ENCODE data around the gene POLR1D. TPM values are rescaled to one million over a fixed set of nuclear protein-coding genes. Genes with fewer than 3 reads are reported as not detected.
A peak's percentile ranks its signal among the peaks of the same experiment; 100 is the strongest.

Gene POLR1D
- total RNA-seq, 1 experiment from 2014 or later, result 75.6 TPM

GRCh38 chr13:27573265-27573664 lies 48.4 kb upstream of the POLR1D start:
- Histone ChIP-seq H3K27ac (ENCODE audit: low read length) (no peak overlapping the region), H3K9me3 (ENCODE audit: control insufficient read depth, insufficient read depth, low read depth, low read length) (no peaks in the 10 kb centered on the region), H3K27me3 (ENCODE audit: control insufficient read depth, insufficient read depth, low read length) (no peaks in the 10 kb centered on the region), H3K36me3 (ENCODE audit: control insufficient read depth, insufficient read depth, low read length) (no peaks in the 10 kb centered on the region), H3K4me1 (ENCODE audit: control insufficient read depth, insufficient read depth, low read length) (peaks cover under 1% of the 10 kb centered on the region), H3K4me3 (ENCODE audit: low read depth in 2 of 2, low read length in 2 of 2) (no peak overlapping the region)
- no peak for TF ChIP-seq POLR2AphosphoS5 (IDR thresholded peaks at IDR 0.05; ENCODE audit: low read depth, low read length)
- no peak for ATAC-seq
- BruUV-seq (replicated peaks), result no TSS peak
- POLR2A ChIA-PET, result no interaction called here
- DNase-seq (ENCODE audit: low read depth, low spot score), result no peak
- intact Hi-C loops (cut with micrococcal nuclease; ENCODE audit: unreplicated experiment), result no loop called here
- in situ Hi-C loops (cut with HindIII; ENCODE audit: low pct_unique_long_range_greater_than_20kb, low sequenced_read_pairs), result no loop called here
- CTCF ChIA-PET, result no interaction called here

DNA sequence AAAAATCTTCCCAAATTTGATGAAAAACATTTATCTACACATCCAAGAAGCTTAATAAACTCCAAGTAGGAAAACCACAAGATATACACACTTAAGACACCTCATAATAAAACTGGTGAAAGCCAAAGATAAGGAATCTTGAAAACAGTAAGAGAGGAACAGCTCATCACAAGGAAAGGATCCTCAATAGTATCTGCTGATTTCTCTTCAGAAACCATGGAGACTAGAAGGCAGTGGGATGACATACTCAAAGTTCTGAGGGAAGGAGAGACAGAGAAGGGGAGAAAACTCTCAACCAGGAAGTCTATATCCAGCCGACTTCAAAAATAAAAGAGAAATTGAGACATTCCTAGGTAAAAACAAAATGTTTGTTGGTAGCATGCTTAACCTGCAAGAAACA lies 47.0 kb upstream of the POLR1D start:
- Histone ChIP-seq H3K27me3 (ENCODE audit: control insufficient read depth, insufficient read depth, low read length) (no peaks in the 10 kb centered on the region), H3K4me3 (ENCODE audit: low read depth in 2 of 2, low read length in 2 of 2) (no peak overlapping the region), H3K9me3 (ENCODE audit: control insufficient read depth, insufficient read depth, low read depth, low read length) (no peaks in the 10 kb centered on the region), H3K4me1 (ENCODE audit: control insufficient read depth, insufficient read depth, low read length) (peaks cover 15% of the 10 kb centered on the region), H3K36me3 (ENCODE audit: control insufficient read depth, insufficient read depth, low read length) (no peaks in the 10 kb centered on the region), H3K27ac (ENCODE audit: low read length) (no peak overlapping the region)
- no TSS peak for BruUV-seq (replicated peaks)
- intact Hi-C loops (cut with micrococcal nuclease; ENCODE audit: unreplicated experiment), result no loop called here
- ChIA-PET CTCF (no interaction called here), POLR2A (no interaction called here)
- in situ Hi-C loops (cut with HindIII; ENCODE audit: low pct_unique_long_range_greater_than_20kb, low sequenced_read_pairs), result no loop called here
- TF ChIP-seq SIN3A (IDR thresholded peaks at IDR 0.05; ENCODE audit: borderline replicate concordance, insufficient read depth, low read depth, low read length), result no peak
- TF ChIP-seq, protein P1, sequence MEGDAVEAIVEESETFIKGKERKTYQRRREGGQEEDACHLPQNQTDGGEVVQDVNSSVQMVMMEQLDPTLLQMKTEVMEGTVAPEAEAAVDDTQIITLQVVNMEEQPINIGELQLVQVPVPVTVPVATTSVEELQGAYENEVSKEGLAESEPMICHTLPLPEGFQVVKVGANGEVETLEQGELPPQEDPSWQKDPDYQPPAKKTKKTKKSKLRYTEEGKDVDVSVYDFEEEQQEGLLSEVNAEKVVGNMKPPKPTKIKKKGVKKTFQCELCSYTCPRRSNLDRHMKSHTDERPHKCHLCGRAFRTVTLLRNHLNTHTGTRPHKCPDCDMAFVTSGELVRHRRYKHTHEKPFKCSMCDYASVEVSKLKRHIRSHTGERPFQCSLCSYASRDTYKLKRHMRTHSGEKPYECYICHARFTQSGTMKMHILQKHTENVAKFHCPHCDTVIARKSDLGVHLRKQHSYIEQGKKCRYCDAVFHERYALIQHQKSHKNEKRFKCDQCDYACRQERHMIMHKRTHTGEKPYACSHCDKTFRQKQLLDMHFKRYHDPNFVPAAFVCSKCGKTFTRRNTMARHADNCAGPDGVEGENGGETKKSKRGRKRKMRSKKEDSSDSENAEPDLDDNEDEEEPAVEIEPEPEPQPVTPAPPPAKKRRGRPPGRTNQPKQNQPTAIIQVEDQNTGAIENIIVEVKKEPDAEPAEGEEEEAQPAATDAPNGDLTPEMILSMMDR (IDR thresholded peaks at IDR 0.05), result no peak
- TF ChIP-seq POLR2AphosphoS5 (IDR thresholded peaks at IDR 0.05; ENCODE audit: low read depth, low read length), result no peak
- no peak for TF ChIP-seq TCF7L2 (IDR thresholded peaks at IDR 0.05; ENCODE audit: low read depth, low read length)
- TF ChIP-seq, protein P2, sequence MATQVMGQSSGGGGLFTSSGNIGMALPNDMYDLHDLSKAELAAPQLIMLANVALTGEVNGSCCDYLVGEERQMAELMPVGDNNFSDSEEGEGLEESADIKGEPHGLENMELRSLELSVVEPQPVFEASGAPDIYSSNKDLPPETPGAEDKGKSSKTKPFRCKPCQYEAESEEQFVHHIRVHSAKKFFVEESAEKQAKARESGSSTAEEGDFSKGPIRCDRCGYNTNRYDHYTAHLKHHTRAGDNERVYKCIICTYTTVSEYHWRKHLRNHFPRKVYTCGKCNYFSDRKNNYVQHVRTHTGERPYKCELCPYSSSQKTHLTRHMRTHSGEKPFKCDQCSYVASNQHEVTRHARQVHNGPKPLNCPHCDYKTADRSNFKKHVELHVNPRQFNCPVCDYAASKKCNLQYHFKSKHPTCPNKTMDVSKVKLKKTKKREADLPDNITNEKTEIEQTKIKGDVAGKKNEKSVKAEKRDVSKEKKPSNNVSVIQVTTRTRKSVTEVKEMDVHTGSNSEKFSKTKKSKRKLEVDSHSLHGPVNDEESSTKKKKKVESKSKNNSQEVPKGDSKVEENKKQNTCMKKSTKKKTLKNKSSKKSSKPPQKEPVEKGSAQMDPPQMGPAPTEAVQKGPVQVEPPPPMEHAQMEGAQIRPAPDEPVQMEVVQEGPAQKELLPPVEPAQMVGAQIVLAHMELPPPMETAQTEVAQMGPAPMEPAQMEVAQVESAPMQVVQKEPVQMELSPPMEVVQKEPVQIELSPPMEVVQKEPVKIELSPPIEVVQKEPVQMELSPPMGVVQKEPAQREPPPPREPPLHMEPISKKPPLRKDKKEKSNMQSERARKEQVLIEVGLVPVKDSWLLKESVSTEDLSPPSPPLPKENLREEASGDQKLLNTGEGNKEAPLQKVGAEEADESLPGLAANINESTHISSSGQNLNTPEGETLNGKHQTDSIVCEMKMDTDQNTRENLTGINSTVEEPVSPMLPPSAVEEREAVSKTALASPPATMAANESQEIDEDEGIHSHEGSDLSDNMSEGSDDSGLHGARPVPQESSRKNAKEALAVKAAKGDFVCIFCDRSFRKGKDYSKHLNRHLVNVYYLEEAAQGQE (IDR thresholded peaks at IDR 0.05; ENCODE audit: insufficient read depth in 1 of 2, low read depth in 2 of 2, low read length in 1 of 2), result no peak
- DNase-seq (ENCODE audit: low read depth, low spot score) (no peak), ATAC-seq (no peak)

- POLR2A ChIA-PET, result no interaction called here
- H3K36me3 ChIP-seq (ENCODE audit: control insufficient read depth, insufficient read depth, low read length), result no peaks in the 10 kb centered on the region
- TF ChIP-seq, protein P1 (IDR thresholded peaks at IDR 0.05), result no peak
- CTCF ChIA-PET, result no interaction called here
- intact Hi-C loops (cut with micrococcal nuclease; ENCODE audit: unreplicated experiment) (no loop called here), in situ Hi-C loops (cut with HindIII; ENCODE audit: low pct_unique_long_range_greater_than_20kb, low sequenced_read_pairs) (no loop called here)
- ATAC-seq (peak; percentile 87), DNase-seq (ENCODE audit: low read depth, low spot score) (no peak)
- no peaks in the 10 kb centered on the region for H3K9me3 ChIP-seq (ENCODE audit: control insufficient read depth, insufficient read depth, low read depth, low read length)
- peaks cover 16% of the 10 kb centered on the region for H3K4me1 ChIP-seq (ENCODE audit: control insufficient read depth, insufficient read depth, low read length)
- H3K4me3 ChIP-seq (ENCODE audit: low read depth in 2 of 2, low read length in 2 of 2), result no peak overlapping the region
- BruUV-seq (replicated peaks), result no TSS peak
- H3K27me3 ChIP-seq (ENCODE audit: control insufficient read depth, insufficient read depth, low read length), result no peaks in the 10 kb centered on the region
- no peak overlapping the region for H3K27ac ChIP-seq (ENCODE audit: low read length)
Observed at GRCh38 chr13:27578121-27579030, 43.3 kb upstream of the POLR1D start.

All from Panc1 (cell line).